SU-DHL-6 (cell line): Measurements from ENCODE around the gene BICC1.

Source experiments
- H2AFZ ChIP-seq: fragments of 200-600 bp; sonication (generic); 2 replicates; pipeline ENCODE4 v1.6.1; 2014; ENCODE audit warnings: low read depth, mild to moderate bottlenecking, moderate library complexity, mixed read lengths, antibody characterized with exemption, low read length; ENCODE audit not compliant: severe bottlenecking
- H3F3A ChIP-seq: fragments of 200-600 bp; shearing (Covaris generic); 2 replicates; pipeline ENCODE4 v1.6.0; 2016; ENCODE audit warnings: antibody characterized with exemption, mild to moderate bottlenecking; ENCODE audit not compliant: insufficient read depth
- H3K27ac ChIP-seq: fragments of 200-600 bp; sonication (generic); 2 replicates; pipeline ENCODE4 v1.5.1; 2016; ENCODE audit warnings: low read depth, mild to moderate bottlenecking, low read length, moderate library complexity, mixed read lengths
- H3K27me3 ChIP-seq: fragments of 200-600 bp; sonication (generic), shearing (Covaris generic); 2 replicates; pipeline ENCODE4 v1.6.0; 2014; ENCODE audit warnings: mild to moderate bottlenecking, low read length
- H3K36me3 ChIP-seq: fragments of 200-600 bp; sonication (generic); 2 replicates; pipeline ENCODE4 v1.6.1; 2014; ENCODE audit warnings: mild to moderate bottlenecking, low read length, mixed read lengths
- H3K4me2 ChIP-seq: fragments of 300-600, 200-600 bp; shearing (Covaris generic), sonication (generic); 2 replicates; pipeline ENCODE4 v1.6.0; 2014; ENCODE audit warnings: low read length, low read depth, mild to moderate bottlenecking; ENCODE audit not compliant: poor library complexity, severe bottlenecking
- H3K4me3 ChIP-seq: fragments of 200-600 bp; sonication (generic); 2 replicates; pipeline ENCODE4 v1.5.1; 2014; ENCODE audit warnings: antibody characterized with exemption, low read length, mild to moderate bottlenecking, mixed read lengths; ENCODE audit not compliant: insufficient read depth, poor library complexity, severe bottlenecking
- H3K79me2 ChIP-seq: fragments of 200-600 bp; sonication (generic); 2 replicates; pipeline ENCODE4 v1.6.1; 2014; ENCODE audit warnings: mild to moderate bottlenecking, low read length, moderate library complexity; ENCODE audit not compliant: insufficient read depth
- H3K9ac ChIP-seq: fragments of 200-600 bp; sonication (generic); 2 replicates; pipeline ENCODE4 v1.7.0; 2014; ENCODE audit warnings: mild to moderate bottlenecking, low read length
- H3K9me2 ChIP-seq: fragments of 200-600 bp; sonication (generic); replicated peaks from 2 replicates; pipeline ENCODE4 v1.6.1; 2014; ENCODE audit warnings: low read length; ENCODE audit not compliant: insufficient read depth
- H3K9me3 ChIP-seq: fragments of 200-600 bp; sonication (generic); 2 replicates; pipeline ENCODE4 v1.6.1; 2014; ENCODE audit warnings: low read length, mixed read lengths; ENCODE audit not compliant: insufficient read depth
- H4K20me1 ChIP-seq: fragments of 200-600 bp; sonication (generic); 2 replicates; pipeline ENCODE4 v1.6.1; 2014; ENCODE audit warnings: low read depth, mild to moderate bottlenecking, antibody characterized with exemption, low read length, moderate library complexity, mixed read lengths
- EZH2phosphoT487 ChIP-seq: fragments of 200-600 bp; sonication (generic), shearing (Covaris generic); conservative IDR thresholded peaks from 2 replicates; pipeline ENCODE4 v1.6.1; 2018; ENCODE audit warnings: mild to moderate bottlenecking, antibody characterized with exemption, low read length, moderate library complexity, mixed read lengths
- TF ChIP-seq, protein P1 (sequence below): fragments of 200-600 bp; sonication (generic); IDR thresholded peaks from one replicate; pipeline ENCODE4 v1.5.1; 2017; ENCODE audit warnings: antibody characterized with exemption, mild to moderate bottlenecking, low read length, moderate library complexity; ENCODE audit not compliant: insufficient read depth, poor library complexity, severe bottlenecking

The BICC1 gene

DNA sequence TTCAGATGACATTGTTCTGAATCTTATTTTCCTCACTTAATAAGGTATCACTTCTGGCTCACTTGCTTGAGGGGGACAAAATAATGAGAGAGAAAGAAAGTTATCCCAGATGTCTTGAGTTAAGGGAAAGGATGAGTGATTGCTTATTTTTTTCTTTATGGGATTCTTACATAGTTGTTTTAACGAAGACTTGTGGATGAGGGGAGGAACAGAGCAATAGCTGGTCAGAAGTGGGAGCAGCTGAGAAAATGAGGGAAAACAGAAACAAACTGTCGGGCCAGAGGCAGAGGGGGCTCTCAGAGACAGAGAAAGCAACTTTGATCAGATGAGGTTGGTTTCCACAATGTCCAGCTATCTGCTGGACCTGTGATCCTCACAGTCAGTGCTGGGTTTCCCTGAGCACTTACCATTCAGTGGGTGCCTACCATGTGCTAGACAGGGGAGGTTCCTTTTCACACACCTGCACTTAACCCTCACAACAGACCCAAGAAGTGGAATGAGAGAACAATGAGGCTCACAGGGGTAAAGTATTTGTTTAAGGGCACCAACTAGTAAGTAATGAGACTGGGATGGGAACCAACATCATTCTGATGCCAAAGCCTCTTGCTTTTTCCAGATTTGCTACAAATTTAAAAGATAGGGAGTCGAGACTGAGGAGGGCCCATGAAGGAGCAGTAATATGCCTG, 64.2 kb downstream of the BICC1 start:
- Histone ChIP-seq H4K20me1 (no peaks in the 10 kb centered on the region), H3K4me2 (no peak overlapping the region), H3K27ac (no peak overlapping the region), H3K27me3 (no peaks in the 10 kb centered on the region), H3F3A (no peaks in the 10 kb centered on the region), H3K4me3 (no peak overlapping the region), H3K9me3 (no peaks in the 10 kb centered on the region), H3K9ac (no peak overlapping the region), H3K79me2 (no peaks in the 10 kb centered on the region), H3K9me2 (no peaks in the 10 kb centered on the region), H2AFZ (no peak overlapping the region), H3K36me3 (no peaks in the 10 kb centered on the region)
- TF ChIP-seq, protein P1, sequence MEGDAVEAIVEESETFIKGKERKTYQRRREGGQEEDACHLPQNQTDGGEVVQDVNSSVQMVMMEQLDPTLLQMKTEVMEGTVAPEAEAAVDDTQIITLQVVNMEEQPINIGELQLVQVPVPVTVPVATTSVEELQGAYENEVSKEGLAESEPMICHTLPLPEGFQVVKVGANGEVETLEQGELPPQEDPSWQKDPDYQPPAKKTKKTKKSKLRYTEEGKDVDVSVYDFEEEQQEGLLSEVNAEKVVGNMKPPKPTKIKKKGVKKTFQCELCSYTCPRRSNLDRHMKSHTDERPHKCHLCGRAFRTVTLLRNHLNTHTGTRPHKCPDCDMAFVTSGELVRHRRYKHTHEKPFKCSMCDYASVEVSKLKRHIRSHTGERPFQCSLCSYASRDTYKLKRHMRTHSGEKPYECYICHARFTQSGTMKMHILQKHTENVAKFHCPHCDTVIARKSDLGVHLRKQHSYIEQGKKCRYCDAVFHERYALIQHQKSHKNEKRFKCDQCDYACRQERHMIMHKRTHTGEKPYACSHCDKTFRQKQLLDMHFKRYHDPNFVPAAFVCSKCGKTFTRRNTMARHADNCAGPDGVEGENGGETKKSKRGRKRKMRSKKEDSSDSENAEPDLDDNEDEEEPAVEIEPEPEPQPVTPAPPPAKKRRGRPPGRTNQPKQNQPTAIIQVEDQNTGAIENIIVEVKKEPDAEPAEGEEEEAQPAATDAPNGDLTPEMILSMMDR = no peak
- no peak for TF ChIP-seq EZH2phosphoT487

DNA sequence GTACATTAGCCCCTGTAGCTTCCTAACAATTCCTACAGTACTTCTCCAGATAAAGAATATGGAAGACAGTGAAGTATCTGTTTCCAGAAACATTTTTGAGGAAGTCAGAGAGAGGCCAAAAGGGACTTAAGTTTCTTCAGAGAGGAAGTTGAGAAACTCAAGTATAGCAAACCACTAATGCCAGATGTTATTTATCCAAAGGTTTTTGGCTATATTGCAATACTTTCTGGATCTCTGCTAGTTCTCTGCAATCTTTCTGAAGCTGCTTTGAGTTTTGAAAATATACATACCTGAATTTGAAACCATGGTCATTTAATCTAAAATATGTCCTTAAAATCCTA, 64.7 kb downstream of the BICC1 start:
- H3K9me2 ChIP-seq = no peaks in the 10 kb centered on the region
- H3K27ac ChIP-seq = no peak overlapping the region
- H3F3A ChIP-seq = no peaks in the 10 kb centered on the region
- no peak overlapping the region for H2AFZ ChIP-seq
- H4K20me1 ChIP-seq = no peaks in the 10 kb centered on the region
- no peaks in the 10 kb centered on the region for H3K36me3 ChIP-seq
- H3K9ac ChIP-seq = no peak overlapping the region
- no peaks in the 10 kb centered on the region for H3K27me3 ChIP-seq
- no peak overlapping the region for H3K4me2 ChIP-seq
- no peaks in the 10 kb centered on the region for H3K79me2 ChIP-seq
- no peaks in the 10 kb centered on the region for H3K9me3 ChIP-seq
- TF ChIP-seq EZH2phosphoT487 = no peak
- TF ChIP-seq, protein P1 = no peak
- no peak overlapping the region for H3K4me3 ChIP-seq

DNA sequence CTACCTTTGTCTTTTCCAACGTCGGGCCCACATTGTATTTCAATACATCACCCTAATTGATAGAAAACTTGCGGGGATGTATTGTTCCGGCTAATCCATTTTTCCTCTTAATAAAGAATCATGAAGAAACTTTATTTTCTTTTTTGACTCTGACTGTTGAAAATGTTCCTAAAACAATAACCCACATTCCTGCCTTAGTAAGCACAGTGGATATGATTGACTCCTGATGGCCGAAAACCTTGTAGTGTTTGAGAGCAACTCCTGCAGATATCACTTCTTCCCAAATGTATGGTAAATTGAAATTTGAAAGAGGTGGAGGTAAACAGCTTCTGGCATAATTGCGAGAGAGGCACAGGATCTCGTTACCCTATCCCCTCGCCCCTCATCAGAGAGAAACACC, 65.7 kb downstream of the BICC1 start:
- no peak overlapping the region for H3K4me2 ChIP-seq
- no peak for TF ChIP-seq EZH2phosphoT487
- TF ChIP-seq, protein P1 = no peak

More for the DNA sequence above, 65.7 kb downstream of the BICC1 start:
- H3K4me3 ChIP-seq = no peak overlapping the region
- H4K20me1 ChIP-seq = no peaks in the 10 kb centered on the region
- no peak overlapping the region for H3K27ac ChIP-seq
- no peaks in the 10 kb centered on the region for H3K9me3 ChIP-seq
- no peaks in the 10 kb centered on the region for H3K36me3 ChIP-seq
- H3F3A ChIP-seq = no peaks in the 10 kb centered on the region
- H3K79me2 ChIP-seq = no peaks in the 10 kb centered on the region
- H3K27me3 ChIP-seq = no peaks in the 10 kb centered on the region
- no peaks in the 10 kb centered on the region for H3K9me2 ChIP-seq
- no peak overlapping the region for H2AFZ ChIP-seq
- no peak overlapping the region for H3K9ac ChIP-seq
